NCI-H774 (cell line): Measurements from ENCODE around the gene SUSD1.
A peak's percentile ranks its signal among the peaks of the same experiment; 100 is the strongest.

ENCODE experiments used
- DNase-seq: peaks from one replicate; lab custom pipeline; 2025; lab: John Stamatoyannopoulos, UW

The SUSD1 gene

DNA sequence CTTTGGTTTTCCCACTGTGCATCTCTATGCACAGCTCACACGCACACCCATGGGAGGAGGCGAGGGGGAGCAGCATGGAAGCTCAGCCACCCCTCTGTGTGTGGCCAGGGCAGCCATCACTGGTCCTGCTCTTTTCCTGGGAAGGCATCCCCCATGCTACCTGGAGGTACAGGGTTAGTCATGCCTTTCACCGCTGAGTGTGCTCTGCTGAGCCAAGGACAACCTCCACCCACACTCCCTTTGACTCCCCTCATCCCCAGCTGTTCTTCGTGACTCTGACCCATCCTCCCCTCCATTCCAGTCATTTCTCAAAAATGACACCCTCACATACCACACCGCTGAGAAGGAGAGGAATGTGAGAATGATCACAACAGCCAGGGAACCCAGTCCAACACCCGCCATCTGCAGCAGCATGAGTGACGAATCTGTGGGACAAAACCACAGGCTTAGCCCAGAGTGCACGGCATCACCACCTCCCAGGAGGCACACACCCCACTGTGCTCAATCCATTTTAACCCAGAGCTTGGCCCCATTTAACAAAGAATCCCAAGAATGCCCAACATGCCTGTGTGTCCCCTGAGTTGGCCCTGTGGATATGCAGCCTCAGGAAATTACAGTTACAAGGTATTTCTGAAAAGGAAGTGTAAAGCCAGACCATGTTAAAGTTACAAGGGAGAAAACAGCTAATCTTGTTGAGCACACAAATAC, 133.4 kb downstream of the SUSD1 start:
- DNase-seq: no peak

DNA sequence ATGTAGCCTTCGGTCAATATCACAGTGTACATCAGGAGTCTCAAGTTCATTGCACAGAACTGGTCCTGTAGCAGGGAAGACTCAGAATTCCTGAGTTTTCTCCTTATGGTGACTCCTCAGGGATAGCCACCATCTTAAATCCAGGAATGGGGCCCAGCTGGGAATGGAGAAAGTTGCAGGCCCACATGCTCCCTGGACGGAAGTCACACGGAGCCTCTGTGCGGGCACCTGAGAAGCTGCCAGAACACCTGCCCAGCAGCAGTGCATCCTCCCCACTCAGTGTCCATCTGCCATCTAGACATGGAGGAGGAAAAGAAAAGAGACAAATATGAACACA, 133.9 kb downstream of the SUSD1 start:
- DNase-seq: no peak

DNA sequence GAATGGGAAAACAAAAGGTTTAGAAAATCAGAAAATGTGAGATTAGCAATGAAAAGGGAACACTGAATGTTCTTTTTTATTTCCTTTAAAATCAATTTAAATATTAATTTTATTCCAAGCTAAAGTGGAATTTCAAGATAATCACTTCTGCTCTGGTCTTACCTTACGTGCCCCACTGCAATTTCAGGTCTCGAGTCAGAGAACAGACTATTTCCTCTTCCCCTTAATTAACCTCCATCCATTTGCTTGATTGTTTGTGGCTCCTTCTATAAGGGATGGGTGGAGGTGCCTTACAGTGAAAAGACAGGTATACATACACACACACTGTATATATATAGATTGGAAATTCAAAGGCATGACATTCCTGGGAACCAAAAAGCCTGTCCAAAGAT, 137.1 kb downstream of the SUSD1 start:
- no peak for DNase-seq

DNA sequence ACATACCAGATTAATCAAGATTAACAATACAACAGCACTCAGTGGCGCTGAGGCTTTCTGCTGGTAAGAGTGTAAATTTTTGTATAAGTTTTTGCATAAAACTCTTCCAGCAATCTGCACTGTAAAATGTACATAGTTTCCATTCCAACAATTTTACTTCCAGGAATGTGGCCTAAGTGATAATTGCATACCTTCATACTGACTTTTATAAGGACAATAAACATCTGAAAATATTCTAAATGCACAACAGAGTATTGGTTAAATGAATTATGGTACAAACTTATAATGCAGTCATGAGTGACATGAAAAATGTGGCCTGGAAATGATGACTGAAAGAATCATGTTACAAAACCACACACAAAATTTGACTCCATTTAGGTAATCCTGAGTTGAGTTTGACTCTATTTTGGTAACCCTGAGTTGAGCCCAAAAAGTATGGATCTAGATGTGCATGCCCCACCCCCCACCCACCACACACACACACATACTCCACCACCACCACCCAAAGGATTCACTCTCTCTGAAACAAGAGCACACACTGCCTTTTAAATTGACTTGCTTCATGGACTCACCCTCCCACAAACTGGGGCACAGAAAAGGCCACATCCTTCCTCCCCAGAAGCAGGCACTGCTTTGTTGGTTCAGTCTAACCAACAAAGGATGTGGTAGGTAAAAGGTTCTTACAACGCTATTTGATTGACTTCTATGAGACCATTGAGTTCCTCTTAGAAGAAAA, 137.6 kb downstream of the SUSD1 start:
- no peak for DNase-seq

DNA sequence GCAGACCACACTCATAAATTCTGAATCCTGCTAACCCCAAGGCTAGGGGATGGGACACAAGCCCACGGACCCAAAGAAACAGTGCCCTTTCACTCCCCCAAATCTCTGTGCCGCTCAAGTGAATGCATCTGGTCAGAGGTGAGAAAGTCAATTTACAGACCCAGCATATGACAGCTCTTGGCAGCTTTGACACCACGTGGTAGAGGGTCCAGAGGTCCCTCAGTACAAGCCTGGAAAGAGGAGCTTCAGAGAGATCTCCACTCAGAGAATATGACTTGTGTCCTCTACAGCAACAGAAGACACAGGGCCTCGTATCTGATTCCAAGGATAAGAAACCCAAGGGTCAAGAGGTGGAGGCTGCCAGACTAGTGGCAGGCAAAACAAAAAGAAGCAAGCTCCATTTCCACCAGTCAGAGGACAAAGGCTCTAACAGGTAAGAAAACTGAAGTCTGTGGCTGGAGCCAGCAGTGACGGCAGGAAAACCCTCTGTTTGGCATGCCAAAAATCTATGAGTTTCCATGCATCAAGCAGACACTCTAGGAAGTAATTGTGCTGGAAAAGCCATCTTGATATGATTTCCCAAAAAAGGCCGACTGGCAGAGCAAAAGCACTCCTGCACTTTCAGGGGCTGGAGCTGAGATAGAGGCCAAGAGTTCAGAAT, 139.8 kb downstream of the SUSD1 start:
- no peak for DNase-seq

DNA sequence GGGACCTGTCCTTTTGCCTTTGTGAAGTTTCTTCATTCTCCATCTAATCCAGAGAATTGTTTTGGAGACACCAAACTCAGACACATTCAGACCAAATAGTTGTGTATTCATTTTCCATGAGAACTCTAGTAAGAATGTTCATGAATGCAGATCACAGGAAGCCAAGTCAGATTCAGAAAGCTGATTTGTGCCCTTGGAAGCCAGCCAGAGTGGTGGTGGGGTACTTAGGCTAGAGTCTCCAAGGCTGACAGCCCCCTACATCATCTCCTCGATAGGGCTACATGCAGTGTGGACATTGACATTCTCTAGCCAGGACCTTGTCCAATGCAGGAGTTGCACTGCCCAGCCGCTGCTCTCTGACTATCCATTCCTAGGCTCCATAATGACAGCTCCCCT, 140.9 kb downstream of the SUSD1 start:
- no peak for DNase-seq

DNA sequence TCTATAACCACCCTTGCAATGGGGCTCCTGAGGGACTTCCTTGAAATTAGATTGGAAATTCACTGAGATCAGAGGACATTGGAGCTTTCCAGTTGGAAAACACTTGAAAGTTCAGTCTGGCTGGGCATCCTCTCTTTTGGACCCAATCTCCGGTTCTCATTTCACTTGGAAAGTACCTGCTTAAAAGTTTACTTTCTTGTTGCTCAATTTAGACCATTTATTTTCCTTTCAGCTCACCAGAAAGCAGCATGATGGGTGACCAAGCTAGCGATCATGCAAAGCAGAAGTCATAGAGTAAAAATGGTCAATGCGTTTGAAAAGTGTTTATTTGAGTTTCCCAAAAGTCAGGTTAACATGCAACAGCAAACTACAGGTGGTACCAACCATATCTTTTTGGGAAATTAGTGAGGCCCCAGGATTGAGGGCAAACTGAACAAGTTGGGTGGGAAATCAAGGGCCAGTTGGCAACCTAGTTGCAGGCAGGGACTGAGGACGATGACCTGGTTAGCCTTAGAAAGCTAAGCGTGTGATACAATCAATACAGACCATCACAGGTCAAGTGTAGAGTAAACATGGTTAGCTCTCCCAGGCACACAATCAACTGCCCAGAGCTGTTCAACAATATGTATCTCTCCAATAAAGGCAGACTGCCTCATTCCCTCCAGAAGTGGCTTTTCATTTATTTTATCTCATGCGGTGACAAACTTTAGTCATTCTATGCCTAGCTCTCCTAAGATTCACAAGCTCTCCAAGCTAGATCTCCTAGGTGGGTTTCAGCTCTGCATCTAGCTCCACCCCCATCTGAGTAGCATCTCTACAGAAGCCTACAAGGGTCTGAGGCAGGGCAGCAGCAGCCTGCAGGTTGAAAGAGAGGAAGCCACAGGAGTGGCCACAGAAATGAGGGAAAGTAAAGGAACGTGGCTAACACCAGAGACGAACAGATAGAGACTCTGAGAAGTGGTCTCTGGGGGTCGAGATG, 141.6 kb downstream of the SUSD1 start:
- peak; percentile 13 for DNase-seq

DNA sequence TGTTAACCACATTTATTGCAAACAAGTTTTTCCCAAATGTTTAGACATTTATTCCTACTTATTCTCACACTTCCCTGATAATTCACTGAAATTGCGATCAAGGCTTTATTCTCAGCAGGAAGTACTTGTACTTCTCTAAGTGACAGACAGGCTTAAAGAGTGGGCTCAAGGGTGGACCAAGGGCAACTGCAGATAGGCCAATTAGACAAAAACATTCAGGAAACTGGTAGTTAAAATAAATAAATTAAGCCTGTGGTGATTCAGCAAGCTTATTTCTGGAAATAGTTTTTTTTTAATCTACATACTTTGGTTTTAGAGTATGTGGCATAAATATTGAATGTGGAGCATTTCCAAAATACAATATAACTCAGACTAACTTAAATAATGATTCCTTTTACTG, 142.4 kb downstream of the SUSD1 start:
- DNase-seq: no peak

DNA sequence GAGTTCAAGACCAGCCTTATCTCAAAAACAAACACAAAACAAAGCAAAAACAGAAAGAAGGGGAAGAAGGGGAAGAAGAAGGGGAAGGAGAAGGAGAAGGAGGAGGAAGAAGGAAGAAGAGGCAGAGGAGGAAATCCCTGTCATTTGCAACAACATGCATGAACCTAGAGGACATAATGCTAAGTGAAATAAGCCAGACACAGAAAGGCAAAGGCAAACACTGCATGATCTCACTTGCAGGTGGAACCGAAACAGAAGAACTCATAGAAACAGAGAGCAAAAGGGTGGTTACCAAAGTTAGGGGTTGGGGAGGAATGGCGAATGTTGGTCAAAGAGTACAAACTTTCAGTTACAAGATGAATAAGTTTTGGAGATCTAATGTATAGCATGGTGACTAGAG, 143.1 kb downstream of the SUSD1 start:
- DNase-seq: no peak

DNA sequence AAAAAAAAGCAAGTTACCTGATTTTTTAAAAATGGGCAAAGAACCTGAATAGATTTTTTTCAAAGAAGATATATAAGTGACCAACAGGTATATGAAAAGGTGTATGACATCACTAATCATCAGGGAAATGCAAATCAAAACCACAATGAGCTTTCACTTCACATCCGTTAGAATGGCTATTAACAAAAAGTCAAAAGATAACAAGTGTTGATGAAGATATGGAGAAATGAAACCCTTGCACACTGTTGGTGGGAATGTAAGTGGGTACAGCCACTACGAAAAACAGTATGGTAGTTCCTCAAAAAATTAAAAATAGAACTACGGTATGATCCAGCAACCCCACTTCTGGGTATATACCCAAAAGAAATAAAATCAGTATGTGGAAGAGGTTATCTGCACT, 143.7 kb downstream of the SUSD1 start:
- no peak for DNase-seq

DNA sequence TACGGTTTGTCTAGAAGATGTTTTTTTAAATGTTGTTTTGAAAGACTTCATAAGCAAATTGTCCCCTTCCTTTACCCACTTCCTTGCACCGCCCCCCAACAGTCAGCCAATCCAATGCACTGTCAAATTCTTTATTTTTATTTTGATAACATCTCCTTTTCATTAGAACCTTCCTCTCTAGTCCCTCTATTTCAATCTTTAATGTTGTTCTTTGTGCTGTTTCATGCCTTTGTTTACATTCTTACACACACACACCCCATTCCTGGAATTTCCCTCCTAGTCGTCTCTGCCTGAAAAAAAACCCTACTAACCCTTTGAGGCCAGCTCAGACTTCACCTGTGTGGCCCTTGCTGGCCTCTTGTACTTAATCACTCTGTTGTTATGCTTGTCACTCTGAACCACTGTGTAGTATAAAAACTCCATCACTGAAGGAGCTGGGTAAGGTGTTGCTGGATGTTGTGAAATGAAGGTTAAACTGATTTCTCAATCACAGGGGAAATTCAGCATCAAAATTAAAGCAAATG, 145.1 kb downstream of the SUSD1 start:
- no peak for DNase-seq

DNA sequence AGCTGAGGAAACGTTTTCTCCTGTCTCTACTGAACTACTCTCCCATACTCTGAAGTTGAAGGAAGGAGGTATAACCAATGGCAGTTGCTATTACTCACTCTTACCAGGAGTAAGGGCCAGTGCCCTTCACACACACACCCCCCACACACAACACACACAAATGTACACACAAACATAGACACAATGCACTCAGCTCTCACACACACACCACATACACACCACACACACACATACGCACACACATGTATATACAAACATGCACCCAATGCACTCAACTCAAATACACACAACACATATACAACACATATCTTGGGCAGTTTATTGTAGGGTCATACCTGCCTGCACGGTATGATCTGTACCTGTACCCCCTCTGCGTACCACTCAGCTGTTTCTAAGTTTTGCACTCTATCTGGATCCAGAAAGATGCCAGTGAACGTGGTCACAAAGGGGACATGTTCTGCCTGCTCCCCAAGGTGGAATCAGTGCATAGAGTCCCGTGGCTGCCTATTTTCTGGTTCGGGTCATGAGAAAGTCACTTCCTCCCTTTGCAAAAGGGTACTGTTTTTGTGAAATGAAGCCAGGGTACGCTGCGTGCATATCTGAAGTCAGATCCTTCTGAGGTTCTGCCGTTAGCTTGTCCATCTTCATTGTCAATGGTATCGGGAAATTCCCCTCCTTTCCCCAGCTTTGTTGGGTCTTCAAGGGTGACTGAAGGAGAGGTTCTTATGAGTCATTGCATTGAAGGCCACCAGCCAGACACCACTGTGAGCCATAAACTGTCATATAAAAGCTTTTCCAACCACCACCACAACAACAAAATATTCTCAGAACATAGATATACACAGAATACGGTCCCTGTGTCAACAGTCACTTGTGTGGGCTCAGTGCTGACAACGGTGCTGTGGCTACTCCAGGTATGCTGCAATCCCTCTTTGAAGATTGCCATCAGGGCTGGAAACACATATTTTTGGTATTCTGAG, 146.6 kb downstream of the SUSD1 start:
- DNase-seq: no peak

DNA sequence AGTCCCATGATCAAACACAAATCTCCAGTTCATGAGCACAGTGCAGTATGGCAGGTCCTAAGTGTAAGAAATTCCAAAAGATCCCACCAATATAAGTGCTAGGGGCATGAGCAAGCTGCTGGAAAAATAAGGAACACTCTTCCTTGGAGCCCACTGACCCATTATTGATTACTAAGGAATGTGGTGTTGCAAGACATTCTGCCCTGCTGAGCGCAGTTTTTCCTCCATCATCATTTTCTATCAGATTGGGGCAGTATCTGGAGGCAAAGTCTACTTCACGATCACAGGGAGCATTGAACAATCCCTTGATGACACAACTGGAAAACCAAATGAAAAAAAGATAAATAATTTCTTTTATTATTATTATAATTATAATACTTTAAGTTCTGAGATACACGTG, 149.2 kb downstream of the SUSD1 start:
- no peak for DNase-seq

DNA sequence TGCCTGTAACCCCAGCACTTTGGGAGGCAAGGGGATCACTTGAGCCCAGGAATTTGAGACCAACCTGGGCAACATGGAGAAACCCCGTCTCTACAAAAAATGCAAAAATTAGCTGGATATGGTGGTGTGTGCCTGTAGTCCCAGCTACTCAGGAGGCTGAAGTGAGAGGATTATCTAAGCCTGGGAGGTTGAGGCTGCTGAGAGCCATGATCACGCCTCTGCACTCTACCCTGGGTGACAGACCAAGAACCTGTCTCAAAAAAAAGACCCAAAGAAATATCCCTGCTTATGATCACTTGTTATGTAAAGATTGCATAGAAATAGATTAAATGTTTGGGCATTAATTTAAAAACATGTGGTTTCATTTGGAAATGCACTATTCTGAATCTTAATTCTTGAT, 153.4 kb downstream of the SUSD1 start:
- DNase-seq: no peak

DNA sequence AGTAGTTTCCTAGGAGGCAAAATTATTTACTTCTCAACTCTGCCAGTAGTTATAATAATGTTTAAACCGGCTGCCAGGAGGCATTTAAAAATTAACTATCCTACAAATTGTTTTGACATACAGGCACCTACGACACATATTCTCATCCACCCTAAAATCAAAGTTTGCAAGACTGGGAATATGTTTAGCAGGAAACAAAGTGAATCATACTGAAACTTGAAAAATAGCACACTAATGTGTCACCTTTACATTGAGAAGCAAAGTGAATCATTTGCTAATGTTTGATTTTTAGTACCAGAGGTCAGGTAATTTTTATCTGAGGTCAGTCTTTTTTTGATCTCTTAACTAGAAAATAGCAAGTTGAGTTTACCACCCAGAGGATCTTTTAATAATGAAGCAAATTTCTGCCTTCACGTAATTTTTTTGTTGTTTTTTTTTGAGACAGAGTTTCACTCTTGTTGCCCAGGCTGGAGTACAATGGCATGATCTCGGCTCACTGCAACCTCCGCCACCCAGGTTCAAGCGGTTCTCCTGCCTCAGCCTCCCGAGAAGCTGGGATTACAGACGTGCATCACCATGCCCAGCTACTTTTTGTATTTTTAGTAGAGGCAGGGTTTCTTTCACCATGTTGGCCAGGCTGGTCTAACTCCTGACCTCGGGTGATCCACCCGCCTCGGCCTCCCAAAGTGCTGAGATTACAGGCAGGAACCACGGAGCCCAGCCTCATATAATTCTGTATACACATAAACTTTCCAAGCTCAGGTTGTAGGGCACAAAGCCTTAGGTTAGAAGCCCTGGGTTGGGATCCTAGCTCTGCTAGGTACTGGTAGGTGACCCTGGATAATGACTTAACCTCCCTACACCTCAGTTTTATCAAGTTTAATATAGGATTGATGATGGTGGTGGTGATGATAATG, 154.2 kb downstream of the SUSD1 start:
- no peak for DNase-seq

DNA sequence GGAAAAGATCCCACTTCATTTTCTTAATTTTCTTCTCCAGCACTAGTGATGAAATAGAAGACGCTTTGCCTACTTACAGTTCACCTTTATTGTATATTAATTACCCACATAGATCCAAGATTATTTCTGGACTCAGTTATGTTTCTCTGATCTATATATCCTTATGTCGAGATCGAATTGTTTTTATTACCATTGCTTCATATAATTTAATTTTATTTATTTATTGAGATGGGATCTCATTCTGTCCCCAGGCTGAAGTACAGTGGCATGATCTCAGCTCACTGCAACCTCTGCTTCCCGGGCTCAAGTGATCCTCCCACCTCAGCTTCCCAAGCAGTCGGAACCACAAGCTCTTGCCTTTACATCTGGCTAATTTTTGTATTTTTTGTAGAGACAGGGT, 157.2 kb downstream of the SUSD1 start:
- DNase-seq: no peak

DNA sequence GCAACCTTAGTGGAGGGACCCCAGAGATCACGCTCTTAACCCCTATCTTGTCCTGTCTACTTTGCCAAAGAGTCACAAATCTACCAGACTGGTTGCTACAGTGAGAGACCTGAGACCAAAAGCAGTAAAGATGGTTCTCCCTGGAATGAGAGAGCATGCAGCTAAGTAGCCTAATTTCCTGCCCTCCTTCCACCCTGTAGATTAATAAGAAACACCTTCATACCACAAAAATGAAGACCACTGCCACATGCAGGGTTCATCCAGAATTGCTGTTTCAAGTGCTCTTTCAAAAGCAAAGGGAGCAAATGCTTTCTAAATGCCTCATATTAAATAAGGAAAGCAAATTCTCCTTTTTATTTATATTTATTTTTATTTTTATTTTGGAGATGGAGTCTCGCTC, 159.4 kb downstream of the SUSD1 start:
- no peak for DNase-seq

DNA sequence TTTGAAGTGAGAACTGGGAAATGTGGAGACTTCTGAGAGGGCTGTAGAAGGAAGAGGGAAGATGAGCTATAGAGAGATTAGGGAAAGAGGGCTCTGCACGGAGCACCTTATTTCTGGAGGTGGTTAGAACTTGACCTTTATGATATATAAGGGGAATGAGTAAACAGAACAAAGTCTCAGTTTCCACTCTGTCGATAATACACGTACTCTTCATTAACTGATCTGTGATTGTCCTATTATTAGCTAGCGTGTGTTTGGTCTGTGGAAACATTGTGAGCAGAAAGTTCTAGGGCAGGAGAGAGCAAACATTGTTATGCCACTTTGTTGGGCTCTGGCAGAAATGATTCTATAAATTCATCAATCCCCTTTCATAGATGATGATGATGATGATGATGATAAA, 159.9 kb downstream of the SUSD1 start:
- no peak for DNase-seq

DNA sequence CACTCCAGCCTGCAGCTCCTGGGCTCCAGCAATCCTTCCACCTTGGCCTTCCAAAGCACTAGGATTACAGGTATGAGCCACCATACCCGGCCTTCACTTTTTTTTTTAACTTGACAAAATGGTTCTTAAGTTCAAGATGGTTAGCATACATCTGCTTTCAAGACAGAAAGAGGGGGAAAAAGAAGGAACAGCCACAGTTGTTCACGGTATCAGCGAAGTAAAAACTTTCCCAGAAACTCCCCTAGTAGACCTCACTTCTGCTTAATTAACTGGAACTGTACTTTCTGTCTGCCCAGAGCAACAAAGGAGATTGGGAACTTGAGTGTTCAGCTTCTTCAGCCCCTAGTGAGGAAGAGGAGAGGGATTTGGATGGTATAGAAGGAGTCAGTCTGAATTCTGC, 161.8 kb downstream of the SUSD1 start:
- DNase-seq: no peak
